ENCODE data around the gene RIBC1. TPM values are rescaled to one million over a fixed set of nuclear protein-coding genes. Genes with fewer than 3 reads are reported as not detected.

RIBC1 gene
- total RNA-seq, 3 donors from 2014 or later = 0.43 to 0.94 (median 0.76) TPM

GRCh38 chrX:53422086-53422860 is 400 bp upstream of the RIBC1 start, which contains the start of gene SMC1A:
SMC1A (minus strand) TSS chrX:53422654; CDS start chrX:53422600, 54 bp downstream.
- Histone ChIP-seq H3K9me3 (no peaks in the 10 kb centered on the region), H3K36me3 (ENCODE audit: low read depth) (no peaks in the 10 kb centered on the region), H3K4me3 (peak within 1 kb of the TSS; percentile 38), H3K4me1 (ENCODE audit: low read depth) (peaks cover 7% of the 10 kb centered on the region)
- peak; percentile 96 to 99 (median 96) for DNase-seq
- TF ChIP-seq, protein P1, sequence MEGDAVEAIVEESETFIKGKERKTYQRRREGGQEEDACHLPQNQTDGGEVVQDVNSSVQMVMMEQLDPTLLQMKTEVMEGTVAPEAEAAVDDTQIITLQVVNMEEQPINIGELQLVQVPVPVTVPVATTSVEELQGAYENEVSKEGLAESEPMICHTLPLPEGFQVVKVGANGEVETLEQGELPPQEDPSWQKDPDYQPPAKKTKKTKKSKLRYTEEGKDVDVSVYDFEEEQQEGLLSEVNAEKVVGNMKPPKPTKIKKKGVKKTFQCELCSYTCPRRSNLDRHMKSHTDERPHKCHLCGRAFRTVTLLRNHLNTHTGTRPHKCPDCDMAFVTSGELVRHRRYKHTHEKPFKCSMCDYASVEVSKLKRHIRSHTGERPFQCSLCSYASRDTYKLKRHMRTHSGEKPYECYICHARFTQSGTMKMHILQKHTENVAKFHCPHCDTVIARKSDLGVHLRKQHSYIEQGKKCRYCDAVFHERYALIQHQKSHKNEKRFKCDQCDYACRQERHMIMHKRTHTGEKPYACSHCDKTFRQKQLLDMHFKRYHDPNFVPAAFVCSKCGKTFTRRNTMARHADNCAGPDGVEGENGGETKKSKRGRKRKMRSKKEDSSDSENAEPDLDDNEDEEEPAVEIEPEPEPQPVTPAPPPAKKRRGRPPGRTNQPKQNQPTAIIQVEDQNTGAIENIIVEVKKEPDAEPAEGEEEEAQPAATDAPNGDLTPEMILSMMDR (IDR thresholded peaks at IDR 0.05) = no peak
- intact Hi-C loops (cut with DNase I, micrococcal nuclease) = no loop called here
- ATAC-seq = peak; percentile 96

- Histone ChIP-seq H3K36me3 (ENCODE audit: low read depth) (no peaks in the 10 kb centered on the region), H3K9me3 (no peaks in the 10 kb centered on the region), H3K4me1 (ENCODE audit: low read depth) (no peaks in the 10 kb centered on the region), H3K4me3 (no peak overlapping the region)
- TF ChIP-seq, protein P1 (IDR thresholded peaks at IDR 0.05) = no peak
- no peak for DNase-seq
- no peak for ATAC-seq
- intact Hi-C loops (cut with DNase I, micrococcal nuclease) = no loop called here
Measured at GRCh38 chrX:53429755-53430154, 7.1 kb downstream of the RIBC1 start.

GRCh38 chrX:53430231-53430630 is 7.6 kb downstream of the RIBC1 start:
- Histone ChIP-seq H3K4me1 (ENCODE audit: low read depth) (no peaks in the 10 kb centered on the region), H3K36me3 (ENCODE audit: low read depth) (no peaks in the 10 kb centered on the region), H3K9me3 (no peaks in the 10 kb centered on the region), H3K4me3 (no peak overlapping the region)
- intact Hi-C loops (cut with DNase I, micrococcal nuclease) = no loop called here
- ATAC-seq (no peak), DNase-seq (no peak)
- TF ChIP-seq, protein P1 (IDR thresholded peaks at IDR 0.05) = no peak

DNA sequence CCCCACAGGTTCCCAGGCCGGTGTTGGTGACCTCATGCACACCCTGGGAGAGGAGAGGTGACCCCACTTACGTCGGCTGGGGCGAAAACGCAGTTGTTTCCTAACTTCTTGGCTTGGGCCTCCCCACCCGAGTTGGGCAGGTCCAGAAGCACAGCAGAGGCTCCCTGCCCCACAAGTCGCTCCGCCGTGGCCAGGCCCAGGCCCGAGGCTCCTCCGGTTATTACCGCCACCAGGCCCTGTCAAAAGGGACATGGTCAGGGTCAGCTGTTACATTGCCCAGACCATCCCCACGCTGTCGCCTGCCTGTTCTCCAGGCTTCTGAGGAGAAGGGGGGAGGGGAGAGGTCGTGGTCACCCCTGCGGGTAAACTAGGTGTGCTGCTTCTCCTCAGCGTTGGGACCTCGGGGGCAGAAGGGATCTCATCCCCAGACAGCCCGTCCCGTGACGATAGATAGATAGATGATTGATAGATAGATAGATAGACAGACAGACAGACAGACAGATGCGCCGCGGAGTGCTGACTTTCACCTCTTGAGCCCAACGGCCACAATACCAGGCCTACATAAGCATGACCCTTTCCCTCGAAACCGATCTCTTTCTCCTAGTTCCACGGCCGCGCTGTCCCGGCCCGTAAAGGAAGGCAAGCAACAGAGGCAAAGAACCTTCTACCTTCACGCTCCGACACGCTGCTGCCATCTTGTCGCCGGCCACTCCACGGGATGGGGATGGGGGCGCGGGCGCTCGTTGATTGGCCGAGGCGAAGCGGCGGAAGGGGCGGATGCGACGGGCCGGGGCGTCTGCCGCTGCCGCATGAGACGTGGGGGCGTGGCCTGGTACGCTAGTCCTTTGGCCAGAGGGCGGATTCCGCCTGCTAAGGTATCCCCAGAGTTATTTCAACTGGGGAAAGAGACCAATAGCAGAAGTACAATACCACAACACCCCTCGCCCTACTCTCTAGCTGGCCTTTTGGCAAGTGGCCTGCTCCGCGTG is 11.3 kb downstream of the RIBC1 start, which contains the start of gene HSD17B10:
TSS of gene HSD17B10 (minus strand) at position 720 of the 989 bp plus-strand sequence. CDS start at position 695, 25 bp downstream.
- Histone ChIP-seq H3K4me1 (ENCODE audit: low read depth) (no peaks in the 10 kb centered on the region), H3K9me3 (no peaks in the 10 kb centered on the region), H3K36me3 (ENCODE audit: low read depth) (no peaks in the 10 kb centered on the region), H3K4me3 (no peak within 1 kb of the TSS)
- intact Hi-C loops (cut with DNase I, micrococcal nuclease) = no loop called here
- TF ChIP-seq, protein P1 (IDR thresholded peaks at IDR 0.05) = no peak
- peak; percentile 98 for ATAC-seq
- peak; percentile 91 to 94 (median 91) for DNase-seq

GRCh38 chrX:53435997-53436396 is 13.3 kb downstream of the RIBC1 start:
- intact Hi-C loops (cut with DNase I, micrococcal nuclease) = no loop called here
- DNase-seq (peak in 2 of 3 donors; percentile 60 to 61), ATAC-seq (peak; percentile 67)
- no peaks in the 10 kb centered on the region for H3K36me3 ChIP-seq (ENCODE audit: low read depth)
- no peaks in the 10 kb centered on the region for H3K4me1 ChIP-seq (ENCODE audit: low read depth)
- no peak overlapping the region for H3K4me3 ChIP-seq
- TF ChIP-seq, protein P1 (IDR thresholded peaks at IDR 0.05) = peak; percentile 61
- no peaks in the 10 kb centered on the region for H3K9me3 ChIP-seq
